T-helper 9 cell (primary cell): ENCODE results near the gene LIF.

Source experiments
- DNase-seq: peaks from one replicate; pipeline ENCODE4 v3.0.0-alpha.2; 2020

LIF gene

DNA sequence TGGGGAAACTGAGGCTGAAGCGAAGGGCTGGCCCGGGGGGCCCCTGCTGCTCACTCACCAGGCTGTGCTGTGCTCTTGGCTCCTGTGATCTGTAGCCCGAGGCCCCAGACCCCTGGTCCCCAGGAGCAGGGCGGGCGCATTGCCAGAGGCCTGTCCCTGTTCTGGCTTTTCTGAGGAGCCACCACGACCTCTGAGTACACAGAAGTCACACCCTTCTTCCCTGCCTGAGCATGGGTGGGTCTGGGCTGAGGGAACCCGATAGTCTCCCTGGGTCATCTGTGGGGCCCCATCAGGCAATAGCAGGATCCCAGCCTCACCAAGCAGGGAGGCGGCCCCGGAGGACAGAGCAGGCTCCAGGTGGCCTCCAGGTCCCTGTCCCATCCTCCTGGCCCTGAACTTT is 37.6 kb upstream of the LIF start:
- no peak for DNase-seq

GRCh38 chr22:30283342-30283741 is 36.8 kb upstream of the LIF start:
- DNase-seq = no peak

DNA sequence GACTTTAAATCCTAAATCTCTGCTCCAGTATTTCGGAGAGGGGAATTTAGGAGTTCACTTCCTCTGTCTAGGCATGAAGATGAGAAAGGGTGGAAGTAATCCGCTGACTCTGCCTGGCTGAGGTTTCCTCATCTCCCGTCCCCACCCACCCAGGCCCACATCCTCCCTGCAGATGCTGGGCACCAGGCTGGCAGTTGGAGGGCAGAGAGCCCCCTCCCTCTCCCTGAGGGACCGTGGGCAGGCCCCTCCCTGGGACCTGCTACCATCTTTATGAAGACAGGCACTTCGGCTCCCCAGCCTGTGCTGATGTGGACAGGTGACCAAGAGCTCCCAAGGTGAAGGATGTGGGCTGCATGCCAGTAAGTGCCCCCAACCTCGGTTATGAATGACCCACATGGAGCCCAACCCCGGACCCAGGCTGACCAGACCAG is 36.1 kb upstream of the LIF start:
- DNase-seq = no peak

DNA sequence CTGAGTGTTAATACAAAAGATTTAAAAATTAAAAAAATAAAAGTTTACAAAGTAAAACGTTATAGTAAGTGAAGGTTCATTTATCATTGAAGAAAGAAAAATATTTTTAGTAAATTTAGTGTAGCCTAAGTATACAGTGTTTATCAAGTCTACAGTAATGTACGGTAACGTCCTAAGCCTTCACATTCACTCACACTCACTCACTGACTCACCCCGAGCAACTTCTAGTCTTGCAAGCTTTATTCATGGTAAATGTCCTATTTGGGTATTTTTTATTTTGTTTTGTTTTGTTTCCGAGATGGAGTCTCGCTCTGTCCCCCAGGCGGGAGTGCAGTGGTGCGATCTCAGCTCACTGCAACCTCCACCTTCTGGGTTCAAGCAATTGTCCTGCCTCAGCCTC is 33.9 kb upstream of the LIF start:
- DNase-seq = no peak

DNA sequence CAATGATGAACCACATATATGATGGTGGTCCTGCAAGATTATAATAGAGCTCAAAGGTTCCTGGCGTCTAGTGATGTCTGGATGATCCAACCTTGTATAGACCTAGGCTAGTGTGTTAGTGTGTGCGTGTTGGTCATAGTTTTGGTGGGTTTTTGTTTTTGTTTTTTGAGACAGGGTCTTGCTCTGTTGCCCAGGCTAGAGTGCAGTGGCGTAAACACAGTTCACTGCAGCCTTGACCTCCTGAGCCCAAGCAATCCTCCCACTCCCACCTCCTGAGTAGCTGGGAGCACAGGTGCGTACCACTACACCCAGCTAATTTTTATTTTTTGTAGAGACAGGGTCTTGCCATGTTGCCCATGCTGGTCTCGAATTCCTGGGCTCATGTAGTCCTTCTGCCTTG is 33.4 kb upstream of the LIF start:
- no peak for DNase-seq

DNA sequence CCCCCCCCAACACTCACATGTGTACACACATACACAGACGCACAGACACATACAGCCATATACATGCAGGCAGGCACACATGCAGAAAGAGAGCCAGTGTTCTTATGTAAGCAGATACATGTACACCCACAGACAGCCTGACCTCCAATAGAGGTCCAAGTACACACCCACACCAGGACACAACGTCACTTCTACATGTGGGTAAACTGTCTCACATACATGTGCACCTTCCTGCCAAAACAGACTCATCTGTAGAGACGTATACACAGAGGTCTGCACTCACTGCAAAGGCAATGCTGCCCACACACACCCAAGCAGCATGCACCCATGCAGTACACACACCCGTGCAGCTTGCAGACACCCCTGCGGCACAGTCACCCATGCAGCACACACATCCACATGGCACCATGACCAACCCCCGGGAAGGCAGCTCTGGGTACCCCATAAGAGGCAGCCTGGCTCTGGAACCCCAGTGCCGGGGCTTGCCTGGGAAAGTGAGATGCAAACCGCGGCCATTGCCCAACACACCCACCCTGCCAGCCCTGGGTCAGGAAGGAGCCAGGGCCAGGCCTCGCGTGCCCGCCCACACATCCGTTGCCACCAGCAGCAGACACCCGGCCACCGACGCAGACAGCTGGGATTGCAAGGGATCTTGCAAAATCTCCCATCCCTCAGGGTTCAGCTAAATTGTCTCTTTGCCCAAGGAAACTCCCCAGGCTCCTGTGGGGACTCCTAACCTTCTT is 32.7 kb upstream of the LIF start:
- no peak for DNase-seq

DNA sequence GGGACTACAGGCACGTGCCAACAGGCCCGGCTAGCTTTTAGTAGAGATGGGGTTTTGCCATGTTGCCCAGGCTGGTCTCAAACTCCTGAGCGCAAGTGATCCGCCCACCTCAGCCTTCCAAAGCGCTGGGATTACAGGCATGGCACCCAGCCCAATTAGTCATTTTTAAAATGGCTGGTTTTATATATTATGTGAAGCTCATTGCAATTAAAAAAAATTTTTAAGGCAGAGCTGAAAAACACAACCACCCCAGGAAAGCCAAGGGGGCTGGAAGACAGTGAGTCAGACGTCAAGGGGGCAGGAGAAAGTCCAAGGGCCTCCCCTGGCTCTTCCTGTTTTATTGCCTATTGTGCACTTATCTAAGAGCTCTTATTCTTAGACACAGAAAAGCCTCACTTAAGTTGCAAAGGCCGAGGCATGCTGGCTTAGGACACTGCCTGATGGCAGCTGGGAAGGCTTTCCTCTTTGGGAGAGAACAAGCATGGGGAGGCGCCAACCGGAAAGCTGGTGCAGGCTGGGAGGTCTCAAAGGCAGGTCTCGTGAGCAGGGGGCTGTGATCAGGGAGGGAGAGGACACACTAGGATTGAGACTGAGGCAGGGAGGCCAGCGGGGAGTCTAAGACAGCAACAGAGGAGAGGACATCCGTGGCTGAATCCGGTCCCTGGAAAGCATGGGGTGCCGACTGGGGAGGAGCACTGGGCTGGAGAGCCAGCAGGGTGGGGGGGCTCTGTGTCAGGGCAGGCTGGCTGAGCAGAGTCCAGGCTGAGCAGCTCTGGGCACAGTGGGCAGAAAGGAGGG is 31.2 kb upstream of the LIF start:
- no peak for DNase-seq

DNA sequence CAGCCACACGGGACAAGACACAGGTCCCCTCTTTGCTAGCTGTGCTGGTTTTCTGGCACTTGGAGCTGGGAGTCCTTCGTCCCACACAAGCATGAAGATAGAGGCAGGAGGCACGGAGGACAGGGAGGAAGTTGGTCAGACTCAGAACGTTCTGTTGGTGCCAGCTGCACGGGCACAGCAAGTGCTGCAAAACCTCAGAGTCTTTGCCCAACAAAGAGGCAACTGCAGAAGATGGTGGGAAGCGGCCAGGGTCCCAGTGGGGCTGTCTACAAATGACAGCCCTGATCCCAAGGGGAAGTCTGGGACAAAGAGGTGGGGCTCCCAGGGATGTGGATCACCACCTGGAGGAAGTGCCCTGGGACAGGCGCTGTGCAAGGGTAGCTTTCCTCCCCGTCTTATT is 29.5 kb upstream of the LIF start:
- DNase-seq = no peak

DNA sequence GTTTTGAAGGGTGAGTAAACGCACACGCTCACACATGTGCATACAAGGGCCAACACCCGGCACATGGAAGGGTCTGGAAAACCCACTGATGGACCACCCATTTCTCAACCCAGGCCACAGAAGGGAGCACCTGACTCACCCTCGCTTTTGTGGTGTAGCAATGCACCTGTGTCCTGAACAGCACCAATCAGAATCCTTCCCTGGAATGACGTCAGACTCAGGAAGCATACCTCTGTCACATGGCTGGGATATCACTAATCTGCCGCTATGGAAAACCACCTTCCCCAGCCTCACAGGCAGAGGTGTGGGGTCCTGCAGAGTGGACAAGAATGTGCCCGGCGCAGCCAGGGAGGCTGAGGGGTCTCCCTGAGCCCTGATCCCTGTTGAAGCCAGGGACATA is 29.1 kb upstream of the LIF start:
- no peak for DNase-seq

DNA sequence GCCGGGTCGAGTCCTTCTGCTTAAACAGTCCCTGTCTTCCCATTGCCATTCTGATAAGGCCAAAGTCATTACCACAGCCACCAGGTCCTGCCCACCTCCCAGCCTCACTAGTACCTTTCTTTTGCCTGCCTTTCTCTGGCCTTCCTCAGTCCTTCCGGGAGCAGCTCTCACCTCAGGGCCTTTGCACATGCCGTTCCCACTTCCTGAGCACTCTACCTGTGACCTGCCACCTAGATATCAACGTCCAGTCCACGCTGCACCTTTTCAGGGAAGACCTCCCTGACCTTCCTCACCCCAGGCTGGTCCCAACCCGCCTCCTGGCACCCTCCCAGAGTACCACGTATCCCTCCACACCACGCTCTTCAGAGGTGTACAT is 27.9 kb upstream of the LIF start:
- no peak for DNase-seq

DNA sequence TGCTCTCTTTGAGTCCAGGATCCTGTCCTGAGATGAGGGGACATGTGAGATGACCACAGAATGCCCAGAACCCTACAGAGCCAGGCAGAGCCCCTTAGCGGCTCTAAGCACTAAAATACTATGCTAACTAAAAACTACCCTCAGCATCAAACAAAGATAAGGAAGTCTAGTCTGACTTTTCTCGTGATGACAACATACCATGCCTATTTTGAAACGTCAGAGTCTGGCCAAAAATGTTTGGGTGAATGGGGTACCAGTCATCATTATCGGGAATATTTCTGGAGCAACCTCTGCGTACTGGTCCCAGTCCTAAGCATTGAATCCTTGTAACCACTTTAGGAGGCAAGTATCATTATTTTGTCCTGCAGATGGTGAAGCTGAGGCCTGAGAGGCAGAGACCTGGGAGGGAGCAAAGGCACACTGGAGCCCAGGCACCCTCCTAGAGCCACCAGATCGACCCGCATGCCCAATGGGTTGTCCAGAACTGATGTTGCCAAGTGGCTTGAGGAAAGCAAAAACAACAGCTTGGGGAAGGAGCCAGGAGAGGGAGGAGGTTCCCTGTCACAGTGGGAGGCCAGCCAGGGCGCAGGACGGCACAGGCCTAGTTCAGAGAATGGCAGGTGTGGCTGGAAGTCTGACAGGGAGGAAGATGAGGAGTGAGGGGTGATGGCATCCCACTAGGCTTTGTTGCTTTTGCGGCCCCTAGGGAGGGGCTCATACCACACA is 27.3 kb upstream of the LIF start:
- no peak for DNase-seq

DNA sequence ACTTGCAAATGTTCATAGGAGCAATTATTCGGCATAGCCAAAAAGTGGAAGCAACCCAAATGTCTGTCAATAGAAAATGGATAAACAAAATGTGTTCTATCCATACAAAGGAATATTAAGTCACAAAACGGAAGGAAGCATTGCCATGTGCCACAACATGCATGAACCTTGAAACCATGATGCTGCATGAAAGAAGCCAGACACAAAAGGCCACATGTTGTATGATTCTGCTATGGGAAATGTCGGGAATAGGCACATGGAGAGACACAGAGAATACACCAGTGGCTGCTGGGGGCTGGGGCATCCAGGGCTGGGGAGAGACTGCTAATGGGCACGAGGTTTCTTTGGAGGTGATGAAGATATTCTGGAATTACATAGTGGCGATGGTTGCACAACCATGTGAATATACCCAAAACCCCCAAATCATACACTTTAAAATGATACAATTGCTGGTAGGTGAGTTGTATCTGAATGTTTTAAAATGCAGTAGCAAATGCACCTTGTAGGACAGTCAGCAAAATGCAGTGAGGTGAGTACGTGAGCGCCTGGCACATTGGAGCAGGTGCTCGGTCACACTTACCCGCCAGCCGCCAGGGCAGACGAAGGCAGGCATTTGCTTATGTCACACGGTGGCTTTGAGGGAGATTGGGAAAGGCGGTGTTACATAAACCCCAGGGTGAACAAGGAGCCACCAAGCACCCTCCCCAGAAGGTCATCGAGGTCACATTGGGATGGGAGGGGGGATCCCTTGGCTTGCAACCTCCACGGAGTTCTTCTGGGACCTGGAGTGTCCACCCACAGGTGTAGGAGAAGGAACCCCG is 26.4 kb upstream of the LIF start:
- DNase-seq = no peak

- no peak for DNase-seq
These were observed 24.3 kb upstream of the LIF start for GRCh38 chr22:30270832-30271231.

DNA sequence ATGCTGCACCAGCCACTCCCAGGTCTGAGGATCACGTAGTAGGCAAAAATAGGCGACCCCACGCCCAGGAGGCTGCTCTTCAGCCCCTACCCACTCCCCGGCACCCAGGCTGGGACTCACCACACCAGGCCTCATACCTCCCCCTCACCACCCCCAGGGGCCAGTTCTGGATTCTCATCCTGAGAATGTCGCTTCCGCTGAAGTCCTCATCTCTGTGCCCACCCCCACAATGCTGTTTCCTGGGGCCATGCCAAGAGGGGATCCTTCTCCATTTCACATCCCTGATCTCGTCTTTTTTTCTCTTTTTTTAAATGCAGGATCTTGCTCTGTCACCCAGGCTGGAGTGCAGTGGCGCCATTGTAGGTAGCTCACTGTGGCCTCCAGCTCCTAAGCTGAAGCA is 21.8 kb upstream of the LIF start:
- no peak for DNase-seq

DNA sequence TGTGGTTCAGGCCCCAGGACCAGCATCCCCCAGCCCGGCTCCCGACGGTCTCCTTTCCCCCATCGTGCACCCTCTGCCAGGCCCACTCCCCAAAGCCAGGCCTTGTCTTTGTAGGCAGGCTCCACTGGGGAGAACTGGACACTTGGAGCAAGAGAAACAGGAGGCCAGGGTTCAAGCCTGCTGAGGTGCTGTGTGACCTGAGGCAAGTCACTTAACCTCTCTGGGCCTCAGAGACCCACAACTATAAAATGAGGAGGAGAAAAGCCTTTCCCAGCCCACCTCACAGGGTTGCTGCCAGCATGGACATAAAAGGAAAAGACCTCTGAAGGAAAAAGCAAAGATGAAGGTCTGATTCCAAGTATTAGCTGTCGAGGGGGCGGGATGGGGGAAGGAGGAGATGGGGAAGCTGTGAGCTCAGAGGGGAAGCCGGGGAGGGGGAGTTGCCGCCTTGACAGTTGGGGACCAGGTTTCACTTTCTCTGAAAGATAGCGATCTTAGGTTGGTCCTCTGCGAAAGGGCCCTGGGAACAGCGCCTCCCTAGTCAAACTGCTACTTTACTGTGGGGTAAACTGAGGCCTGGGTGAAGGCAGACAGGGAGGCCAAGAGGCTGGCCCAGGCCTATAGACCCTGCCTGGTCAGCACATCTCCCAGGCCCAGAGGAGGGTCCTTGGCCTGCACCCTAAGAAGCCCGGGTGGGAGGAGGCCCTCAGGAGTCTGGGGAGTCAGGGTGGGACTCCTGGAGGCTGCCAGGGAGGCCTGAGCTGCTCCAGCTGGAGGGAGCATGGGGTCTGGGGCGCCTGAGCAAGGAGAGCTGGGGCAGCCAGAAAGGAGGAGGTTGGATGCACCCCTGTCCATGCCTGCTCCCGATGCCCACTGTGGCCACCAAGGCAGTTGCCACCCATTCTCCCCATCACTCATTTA is 21.1 kb upstream of the LIF start:
- DNase-seq = peak; percentile 49

DNA sequence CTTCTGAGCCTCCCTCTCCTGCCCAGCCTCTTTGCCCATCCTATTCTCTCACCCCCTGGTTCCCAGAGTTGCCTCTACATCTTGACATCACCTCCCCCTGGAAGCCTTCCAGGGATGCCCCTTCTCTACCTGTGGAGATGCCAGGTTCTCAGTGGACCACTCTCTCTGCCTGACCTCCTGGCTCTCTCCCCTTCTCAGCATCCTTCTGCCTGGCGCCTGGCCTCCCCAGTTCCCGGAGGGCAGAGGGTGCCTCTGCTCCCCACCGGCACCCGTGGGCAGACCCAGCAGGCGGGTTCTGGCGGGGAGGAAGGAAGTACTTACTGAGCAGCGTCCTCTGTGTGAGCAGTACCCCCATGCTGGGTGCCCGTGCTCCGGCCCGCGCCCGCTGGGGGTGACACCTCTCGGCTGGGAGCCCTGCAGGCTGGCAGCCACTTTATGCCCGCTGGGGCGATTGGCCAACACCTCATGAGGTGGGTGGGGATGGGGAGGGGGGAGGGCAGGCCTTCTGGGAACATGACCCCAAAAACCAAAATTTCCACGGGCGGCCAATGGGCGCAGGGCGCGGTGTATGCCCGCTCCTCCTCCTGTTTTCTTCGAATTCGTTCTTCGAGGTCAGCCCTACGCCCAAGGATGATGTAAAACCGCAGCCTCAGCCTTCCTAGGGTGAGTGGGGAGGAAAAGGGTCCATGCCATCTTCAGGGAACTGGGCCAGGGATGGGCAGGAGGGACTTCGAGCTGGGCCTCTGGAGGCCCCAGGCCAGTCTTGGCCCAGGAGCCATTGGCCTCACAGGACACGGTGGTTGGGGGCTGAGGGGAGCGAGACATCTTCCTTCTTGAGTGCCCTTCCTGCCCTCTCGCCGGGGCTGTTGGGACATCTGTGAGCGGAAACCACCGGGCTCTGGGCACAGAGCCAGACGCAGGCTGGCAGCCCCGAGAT is 20.2 kb upstream of the LIF start, which contains the start of gene OSM:
OSM (minus strand) TSS at position 407 of the 937 bp plus-strand sequence; CDS start at position 355, 52 bp downstream.
- peak; percentile 55 for DNase-seq

- DNase-seq = peak; percentile 71
These were observed 19.4 kb upstream of the LIF start for GRCh38 chr22:30265823-30266444.

GRCh38 chr22:30265131-30265720 is 18.7 kb upstream of the LIF start:
- no peak for DNase-seq

GRCh38 chr22:30263883-30264282 is 17.3 kb upstream of the LIF start:
- DNase-seq = no peak
